ENCODE measurements around the gene CAPN13.

The CAPN13 gene

DNA sequence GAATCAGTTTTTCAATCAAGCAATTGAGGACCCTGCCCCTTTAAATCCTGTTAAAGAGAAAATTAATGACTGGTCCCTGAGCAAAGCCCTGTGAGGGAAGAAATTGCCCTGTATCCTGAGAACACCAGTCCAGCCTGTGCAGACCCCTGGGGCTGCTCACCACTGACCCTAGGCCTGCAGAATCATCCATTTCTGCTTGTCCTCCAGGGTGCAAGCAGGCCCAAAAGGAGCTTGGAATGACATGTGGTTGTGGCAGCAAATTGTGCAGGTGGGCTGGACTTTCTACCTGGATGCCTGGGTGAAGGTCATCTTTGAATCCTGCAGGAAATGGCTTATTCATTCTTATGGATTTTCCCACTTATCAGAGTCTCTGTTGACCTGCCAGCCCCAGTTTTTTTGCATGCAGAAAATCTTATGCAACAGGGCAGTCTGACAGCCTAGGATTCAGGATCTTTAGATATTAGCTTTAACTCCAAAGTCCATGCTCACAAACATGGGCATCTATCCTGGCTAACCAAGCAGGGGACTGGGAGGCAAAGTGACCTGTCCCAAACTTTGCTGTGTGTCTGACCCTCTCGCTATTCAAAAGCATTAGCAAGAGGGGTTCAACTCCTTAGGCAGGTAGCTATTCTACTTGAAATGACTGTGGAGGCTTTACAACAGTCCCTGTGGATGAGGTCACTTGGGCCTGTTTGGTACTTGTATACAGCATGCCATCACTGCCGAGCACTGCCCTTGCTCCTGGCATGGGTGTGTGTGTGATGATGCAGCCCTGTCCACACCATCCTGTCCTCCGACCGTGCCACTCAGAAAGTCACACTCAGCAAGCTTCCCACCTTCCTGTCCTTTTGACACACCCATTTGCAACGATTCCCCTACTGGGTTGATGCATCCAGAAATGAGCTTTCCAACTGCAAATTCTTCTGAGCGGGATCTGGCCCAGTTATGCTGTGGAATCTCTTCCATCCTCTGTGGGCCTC, 85.3 kb downstream of the CAPN13 start:
- DNase-seq, result no peak

DNA sequence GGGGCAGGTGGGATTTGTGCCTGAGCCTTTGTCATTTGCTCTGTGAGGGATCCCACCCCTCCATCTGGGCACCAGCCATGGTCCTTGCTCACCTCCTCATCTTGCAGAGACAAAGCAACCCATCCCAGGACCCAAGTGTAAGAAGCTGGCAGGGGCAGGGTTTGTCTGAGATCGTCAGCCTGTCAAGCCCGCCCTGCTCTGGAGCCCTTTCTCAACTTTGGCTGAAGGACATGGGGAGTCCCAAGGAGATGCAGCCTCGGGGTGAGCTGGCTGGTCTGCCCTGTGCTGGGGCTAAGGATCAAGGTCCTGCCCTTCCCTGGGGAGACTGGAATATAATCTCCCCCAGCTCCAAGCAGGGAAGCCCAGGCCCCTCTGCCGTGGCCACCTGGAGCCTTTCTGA, 86.0 kb downstream of the CAPN13 start:
- DNase-seq, result no peak

DNA sequence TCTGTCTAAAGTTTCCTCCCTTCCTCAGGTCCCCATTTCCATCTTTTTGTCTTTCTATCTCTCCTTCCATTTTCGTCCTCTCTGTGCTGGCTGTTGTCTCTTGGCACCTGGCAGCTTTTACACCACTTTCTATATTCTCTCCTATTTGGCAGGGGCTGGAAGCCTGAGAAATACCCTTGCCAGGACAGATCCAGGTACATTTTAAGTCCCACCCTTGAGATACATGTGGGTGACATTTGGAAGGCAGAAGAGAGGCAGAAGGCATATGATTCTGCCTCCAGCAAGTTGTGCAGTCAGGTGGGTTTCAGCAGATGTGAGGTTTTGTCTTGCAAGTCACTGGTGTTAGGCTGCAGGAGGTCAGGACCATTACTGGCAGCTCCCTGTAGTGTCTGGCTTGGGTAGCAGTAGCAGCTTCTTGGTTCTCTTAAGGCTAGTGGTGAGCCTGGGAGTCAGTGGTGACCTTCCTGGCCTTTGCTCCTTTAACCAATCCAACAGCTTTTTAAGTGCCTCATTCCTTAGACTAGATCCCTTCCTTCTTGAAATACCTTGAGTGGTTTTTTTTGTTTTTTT, 90.1 kb downstream of the CAPN13 start:
- no peak for DNase-seq

DNA sequence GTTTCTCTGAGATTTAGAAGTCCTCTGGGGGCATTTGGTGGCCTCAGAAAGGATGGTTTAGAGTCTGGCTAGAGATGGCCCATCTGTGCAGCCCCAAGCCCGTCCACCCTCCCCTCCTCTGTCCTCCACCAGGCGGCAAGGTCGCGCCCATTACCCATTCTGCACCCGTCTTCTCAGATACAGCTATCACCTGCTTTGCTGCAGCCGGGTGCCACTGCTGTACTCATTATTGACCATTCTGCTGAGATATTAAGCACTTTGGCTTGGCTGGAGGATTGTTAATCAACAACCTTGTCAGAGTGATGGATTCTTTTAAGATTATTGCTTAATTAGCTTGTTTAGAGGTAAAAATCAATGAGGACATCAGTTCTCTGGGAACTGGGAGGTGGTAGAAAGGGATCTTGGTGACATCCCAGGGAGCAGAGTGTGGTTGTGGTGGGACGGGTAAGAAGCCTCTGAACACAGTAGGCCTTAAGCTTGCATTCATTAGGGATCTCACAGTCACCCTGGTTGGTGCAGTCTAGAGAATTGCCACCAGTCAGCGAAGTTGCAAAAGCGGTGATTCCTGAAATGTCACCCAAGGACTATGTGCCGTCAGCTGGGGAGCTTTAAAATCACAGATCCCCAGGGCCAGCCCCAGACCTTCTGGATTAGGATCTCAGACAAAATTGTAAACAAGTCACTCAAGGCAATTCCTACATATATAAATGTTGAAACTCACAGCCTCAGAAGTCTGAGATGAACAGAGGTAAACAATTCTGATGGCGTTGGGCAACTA, 90.9 kb downstream of the CAPN13 start:
- DNase-seq, result no peak

DNA sequence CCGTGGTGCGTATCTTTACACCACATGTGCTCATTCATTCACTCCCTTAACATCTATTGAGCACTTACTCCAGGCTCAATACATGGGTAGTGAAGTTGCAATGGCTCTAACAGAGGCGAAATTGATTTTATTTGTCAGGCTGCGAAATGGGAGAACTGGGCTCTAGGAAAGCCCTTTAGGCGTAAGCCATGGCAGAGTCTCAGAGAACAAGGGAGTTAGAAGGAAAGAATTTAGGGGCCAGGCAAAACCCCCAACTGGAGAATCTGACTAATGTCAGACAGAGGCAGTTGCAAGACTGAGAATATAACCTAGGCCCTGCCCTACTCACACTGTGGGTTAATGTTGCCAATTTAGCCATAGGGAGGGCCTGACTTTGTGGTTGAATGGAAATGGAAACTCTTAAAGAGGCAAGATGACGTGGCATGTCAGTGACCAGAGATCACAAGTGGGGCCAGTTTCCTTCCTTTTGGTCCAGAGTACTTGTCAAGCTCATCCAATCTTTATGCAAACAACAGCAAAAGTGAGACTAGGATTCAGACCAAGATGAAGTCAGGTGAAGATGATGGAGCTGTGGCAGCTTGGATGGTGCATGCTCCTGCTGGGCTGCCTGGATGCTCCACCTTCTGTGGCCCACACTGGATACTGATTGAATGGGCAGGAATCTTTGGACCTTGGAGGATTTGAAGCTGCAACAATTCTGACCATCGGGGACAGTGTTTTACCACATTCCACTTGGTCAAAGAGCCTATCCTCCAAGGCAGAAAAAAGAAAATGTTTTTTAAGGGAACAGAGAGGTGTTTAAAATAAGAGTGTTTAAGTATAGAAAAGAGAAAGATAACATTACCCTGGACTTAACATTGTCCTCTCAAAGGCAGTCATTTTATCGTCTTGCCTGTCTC, 92.2 kb downstream of the CAPN13 start:
- DNase-seq, result no peak

DNA sequence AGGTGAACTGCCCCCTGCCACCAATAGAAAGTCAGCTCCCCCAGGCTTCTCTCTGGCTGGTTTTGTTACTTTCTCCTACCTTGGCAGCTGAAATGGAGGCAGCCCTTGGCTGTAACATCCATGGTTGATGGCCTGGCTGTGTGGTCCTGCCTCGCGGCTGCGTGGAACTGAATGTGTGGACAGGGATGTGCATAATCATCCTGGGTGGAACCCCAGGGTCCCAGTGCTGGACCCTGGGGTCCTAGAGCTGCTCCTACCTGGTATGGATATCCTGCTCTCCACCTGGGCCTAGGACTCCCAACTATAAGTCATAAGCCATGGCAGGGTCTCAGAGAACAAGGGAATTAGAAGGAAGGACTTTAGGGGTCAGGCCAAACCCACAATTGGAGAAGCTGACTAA, 93.5 kb downstream of the CAPN13 start:
- no peak for DNase-seq

DNA sequence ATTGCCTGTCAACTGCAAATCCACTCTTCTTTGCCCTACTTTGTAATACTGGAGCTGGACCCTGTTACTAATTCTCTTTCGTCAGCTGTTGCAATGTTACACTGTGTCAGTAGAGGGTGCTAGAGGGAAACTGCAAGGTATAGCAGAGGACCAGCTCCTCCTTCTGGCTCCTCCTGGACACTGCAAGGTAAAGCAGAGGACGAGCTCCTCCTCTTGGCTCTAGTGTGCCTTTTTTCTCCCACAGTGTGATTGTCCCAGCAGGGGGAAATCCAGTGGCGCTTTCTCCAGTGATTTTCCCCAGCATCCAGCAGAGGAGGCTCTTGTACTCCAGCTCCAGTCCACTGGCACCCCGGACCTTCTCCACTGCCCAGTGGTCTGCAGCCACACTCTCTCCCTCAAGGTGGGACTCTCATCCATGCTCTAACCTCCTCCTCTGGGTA, 95.6 kb downstream of the CAPN13 start:
- peak; percentile 91 for DNase-seq

DNA sequence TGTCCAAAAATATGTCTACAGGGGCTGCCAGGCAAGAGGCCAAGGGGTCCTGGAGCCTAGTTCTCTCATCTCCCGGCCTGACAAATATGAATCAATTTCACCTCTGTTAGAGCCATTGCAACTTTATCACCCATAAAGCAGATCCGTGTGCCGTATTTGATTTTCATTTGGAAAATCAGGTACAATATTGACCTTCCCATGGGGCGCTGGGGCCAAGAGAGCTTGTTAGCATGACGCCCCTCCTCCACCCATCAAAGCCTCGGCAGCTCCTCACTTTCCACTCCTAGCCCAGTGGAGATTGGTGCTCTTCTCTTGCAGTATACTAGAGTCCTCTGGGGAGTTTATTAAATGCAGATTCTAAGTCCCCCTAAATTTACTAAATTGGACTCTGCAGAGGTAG, 96.8 kb downstream of the CAPN13 start:
- no peak for DNase-seq

DNA sequence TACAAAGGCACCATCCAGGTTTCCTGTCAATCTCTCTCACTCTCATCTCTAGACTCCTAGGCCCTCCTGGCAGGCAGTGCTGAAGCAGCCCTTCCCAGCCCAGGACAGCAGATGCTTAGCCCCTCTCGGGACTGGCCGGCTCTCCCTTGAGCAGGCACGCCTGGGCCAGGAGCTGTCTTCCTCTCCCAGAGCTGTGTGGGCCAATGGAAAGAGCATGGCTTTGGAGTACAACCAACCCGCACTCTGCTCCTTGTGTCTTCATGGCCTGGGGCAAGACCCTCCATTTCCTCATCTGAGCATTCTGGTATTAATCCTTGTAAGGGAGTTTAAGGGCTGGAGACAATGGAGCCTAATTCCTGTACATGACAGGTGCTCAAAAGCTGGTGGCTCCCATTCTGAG, 97.2 kb downstream of the CAPN13 start:
- DNase-seq, result no peak

DNA sequence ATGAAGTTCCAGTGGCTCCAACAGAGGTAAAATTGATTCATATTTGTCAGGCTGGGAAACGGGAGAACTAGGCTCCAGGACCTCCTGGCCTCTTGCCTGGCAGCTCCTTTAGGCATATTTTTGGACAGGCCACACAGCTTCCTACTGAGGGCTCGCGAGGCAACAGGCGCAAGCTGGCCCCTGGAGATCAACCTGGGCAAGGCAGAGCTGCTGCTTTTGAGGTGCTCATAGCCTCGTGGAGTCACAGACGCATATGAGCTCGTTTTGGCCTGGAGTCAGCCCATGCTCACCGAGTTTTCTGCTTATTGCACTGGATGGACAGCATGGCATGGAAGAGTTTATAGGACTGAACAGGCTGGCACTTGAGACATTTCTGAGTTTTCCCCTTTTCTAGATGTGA, 97.7 kb downstream of the CAPN13 start:
- no peak for DNase-seq

DNA sequence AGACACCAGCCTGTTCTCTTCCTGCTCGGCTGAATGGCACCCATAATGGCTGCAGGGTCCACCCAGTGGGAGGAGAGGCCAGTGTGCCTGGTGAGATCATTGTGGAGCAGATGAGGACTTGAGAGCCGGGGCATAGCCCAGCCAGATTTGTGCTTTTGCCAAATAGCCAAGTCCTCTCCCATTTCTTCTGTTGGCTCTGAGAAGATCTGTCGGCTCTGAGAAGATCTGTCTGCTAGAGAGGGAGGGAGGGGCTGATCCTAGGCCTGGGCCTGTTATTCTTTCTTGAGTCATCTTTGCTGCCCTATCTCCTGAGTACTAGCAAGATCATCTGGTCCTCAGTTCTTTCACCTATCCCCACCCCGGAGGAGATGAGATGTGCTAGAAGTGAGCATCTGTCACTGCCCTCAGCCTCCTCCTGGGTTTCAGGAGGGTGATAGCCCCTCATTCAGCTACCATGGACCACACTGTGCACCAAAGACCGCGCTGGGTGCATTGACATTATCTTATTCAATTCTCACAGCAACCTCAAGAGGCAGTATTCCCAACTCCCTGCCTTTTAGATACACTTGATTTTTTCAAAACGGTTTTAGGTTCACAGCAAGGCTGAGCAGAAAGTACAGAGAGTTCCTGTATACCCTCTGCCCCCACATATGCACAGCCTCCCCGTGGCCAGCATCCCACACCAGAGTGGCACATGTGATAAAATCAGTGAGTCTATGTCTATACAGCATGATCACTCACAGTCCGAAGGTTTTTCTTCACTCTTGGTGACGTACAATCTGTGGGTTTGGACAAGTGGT, 98.6 kb downstream of the CAPN13 start:
- no peak for DNase-seq

DNA sequence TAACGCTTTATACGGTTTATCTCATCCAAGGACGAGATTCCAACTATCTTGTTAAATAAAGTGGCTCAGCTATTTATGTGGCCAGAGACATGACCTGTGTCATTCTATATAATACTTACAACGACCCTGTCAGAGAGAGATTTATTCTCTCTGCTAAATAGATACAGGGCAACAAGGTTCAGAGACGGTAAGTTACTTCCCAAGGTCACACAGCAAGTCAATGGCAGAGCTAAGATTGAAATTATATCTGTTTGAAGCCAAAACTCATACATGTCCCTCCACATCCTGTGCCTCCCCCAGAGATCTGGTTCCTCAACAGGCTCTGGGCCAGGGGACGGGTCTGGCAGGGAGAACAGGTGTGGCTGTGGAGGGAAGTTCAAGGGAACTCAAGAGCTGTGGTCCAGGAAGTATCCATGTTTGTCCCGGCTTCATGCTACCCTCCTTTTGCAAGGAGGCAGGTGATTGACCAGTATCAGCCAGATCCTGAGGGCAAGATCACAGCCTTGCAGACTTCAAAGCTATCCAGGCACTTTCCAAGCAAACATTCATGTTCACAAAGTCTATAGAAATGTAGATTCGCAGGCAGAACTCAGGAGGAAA, 99.8 kb downstream of the CAPN13 start:
- DNase-seq, result no peak

DNA sequence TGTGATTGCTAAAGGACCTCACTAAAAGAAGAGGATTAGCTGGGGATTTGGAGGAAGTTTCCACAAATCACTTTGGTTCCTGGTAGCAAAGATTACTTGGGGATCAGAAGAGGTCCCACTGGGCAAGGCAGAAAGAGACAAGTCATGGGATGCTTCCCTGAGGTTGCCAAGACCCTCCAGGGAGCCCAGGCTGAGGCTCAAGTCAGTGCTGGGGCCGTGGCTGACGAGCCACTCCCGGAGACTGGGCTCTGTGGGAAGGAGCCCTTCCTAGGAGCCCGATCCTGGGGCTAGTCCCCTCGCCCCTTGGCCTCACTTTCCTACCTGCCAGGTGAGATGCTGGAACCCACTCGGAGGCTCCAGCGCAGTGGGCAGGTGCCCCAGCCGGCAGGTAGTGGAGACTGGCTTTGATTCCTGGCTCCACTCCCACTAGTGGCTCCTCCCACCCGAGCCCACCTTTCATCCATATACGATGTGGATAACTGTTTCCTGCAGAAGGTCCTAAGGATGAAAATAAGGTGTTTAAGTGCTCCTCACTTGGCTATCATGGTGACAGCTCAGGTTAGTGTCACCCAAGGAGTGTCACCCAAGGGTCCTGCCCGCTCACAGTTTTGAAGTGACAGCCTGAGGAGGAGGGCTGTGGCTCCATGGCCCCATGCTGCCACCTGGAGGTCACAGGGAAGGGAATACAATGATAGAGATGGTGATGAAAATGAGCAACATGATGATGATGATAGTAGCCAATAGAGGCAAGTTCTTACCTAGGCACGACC, 100.5 kb downstream of the CAPN13 start:
- DNase-seq, result peak; percentile 84

DNA sequence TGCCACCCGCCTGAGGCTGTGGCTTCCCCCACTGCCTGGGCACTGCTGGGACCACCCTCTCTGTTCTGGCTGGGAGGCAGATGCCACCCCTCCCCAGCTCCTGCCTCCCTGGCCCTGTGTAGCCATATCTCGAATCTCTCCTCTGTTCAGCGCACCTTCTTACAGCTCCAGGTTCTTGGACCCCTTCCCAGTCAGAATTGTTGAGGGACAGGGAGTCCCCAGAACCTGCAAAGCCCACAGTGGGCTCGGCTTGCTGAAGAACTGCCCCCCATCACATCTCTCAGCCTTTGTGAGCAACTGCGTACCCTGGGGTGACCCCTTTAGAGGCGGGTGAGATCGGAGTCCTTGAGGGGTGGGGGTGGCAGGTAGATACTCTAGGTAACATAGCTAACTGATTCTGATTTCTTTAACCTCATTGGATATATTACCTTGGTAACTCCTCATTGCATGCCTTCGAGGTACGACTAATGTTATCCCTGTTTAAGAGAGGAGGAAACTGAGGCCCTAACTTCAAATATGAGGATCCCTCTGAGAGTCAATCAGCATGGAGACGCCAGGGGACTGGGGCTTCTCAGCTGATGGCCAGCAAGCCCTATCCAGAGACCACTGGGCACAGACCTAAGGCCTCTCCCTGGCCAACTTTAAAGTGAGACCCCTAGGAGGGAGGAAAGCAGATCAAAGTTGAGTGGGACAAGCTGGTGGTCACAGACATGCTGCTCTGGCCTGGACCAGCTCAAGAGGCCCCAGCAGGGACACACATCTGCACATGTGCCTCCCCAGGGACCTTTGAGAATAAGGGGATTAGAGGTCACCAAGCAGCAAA, 101.3 kb downstream of the CAPN13 start:
- no peak for DNase-seq

DNA sequence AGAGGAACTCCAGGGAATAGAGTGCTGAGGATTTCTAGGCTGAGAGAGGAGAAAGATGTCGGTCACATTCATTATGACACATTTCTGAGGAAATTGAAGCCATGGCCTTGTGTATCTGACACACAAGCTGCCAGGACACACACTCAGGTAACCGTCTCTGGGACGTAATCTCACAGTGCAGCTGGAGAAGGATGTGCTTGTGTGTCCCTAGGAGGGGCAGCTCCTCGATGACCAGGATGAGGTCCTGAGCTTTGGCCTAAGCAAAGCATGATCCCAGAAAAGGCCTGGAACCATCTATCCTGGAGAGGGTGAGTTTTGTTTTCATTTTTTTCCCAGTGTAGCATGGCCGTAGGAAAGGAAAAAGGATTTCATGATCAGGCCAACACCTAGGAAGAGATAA, 102.2 kb downstream of the CAPN13 start:
- no peak for DNase-seq

DNA sequence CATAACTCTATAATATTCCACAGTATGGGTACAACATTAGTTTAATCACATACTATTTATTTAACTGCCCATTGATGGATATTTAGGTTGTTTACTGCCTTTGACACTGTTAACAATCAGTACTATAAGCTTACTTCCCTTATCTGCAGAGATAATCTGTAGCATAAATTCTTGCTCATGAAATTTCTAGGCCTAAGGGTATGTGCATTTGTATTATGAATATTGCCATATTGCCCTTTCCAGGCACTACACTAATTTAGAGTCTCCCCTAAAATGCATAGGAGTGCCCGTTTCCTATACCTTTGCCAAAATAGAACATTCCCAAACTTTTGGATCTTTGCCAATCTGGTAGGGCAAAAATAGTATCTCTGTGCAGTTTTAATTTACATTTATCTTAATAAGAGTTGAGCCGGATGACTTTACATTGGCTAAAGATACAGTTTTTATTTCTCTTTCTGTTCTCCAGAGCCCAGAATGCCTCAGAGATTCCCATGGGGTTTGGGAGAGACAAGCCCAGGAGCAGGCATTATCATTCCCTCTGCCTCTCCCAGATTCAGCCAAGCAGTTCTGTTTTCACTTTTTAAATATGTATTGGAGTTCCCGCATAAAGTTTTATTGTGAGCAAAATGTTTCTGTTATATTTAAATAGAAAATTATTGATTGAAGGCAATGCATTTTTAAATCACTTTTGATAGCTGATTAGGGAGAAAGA, 102.8 kb downstream of the CAPN13 start:
- DNase-seq, result no peak

DNA sequence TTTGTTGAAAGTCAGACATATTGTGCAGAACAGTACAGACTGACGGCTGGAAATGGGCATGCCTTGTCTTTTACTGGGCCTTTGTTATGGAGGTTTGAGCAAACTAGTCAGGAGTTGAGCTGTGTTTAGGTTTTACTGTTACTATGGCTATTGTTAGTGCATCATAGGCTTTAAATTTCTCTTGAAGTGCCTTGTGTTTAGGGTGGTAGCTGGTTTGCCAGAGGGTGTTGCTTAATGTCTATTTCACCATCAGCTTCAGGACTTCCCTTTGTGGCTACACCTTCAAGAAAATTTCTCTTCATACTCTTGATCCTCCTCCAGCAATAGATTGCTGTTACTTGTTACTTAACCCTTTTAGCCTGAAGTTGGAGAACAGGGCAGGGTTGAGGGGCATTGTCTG, 104.6 kb downstream of the CAPN13 start:
- no peak for DNase-seq

DNA sequence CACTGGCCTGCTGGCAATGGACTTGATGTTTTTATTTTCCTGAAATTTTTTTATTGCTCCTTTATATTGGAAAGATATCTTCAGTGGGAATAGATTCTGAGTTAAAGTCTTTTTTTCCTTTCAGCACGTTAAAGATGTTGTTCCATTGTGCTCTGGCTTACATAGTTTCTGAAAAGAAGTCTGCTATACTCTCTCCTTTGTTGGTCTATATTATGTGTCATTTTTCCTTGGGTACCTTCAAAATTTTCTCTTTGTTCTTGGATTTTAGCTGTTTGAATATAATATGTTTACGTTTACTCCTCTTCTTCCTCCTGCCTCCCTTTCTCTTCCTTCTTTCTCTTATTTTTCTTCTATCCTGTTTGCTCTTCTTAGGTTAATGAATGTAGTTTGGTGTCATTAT, 105.5 kb downstream of the CAPN13 start:
- no peak for DNase-seq

All from stimulated activated CD4-positive, alpha-beta T cell treated with anti-CD3 and anti-CD28 coated beads, Interleukin-4, amount 100 ng/mL, for 24 hours (primary cell).